HEK293 (cell line): ENCODE measurements around the gene PRRC2C.

Experiments
- GLI4 ChIP-seq: fragments of 450-650 bp; formaldehyde crosslinking; IDR thresholded peaks from 2 replicates; pipeline ENCODE4 v1.5.1; 2016; ENCODE audit warnings: missing biosample characterization, missing genetic modification characterization
- SALL2 ChIP-seq: fragments of 450-650 bp; formaldehyde crosslinking; IDR thresholded peaks from 2 replicates; pipeline ENCODE4 v1.5.0; 2017; ENCODE audit warnings: missing biosample characterization, mild to moderate bottlenecking, missing genetic modification characterization, borderline replicate concordance
- ZBTB17 ChIP-seq: fragments of 450-650 bp; formaldehyde crosslinking; IDR thresholded peaks from 2 replicates; pipeline ENCODE4 v1.5.1; 2016; ENCODE audit warnings: missing biosample characterization, missing genetic modification characterization
- ZBTB7A ChIP-seq: fragments of 450-650 bp; formaldehyde crosslinking; IDR thresholded peaks from 2 replicates; pipeline ENCODE4 v1.5.1; 2016; ENCODE audit warnings: low read depth, missing biosample characterization, missing genetic modification characterization
- ZEB2 ChIP-seq: fragments of 450-650 bp; formaldehyde crosslinking; IDR thresholded peaks from 2 replicates; pipeline ENCODE4 v1.5.1; 2016; ENCODE audit warnings: missing biosample characterization, missing genetic modification characterization
- ZNF114 ChIP-seq: fragments of 450-650 bp; formaldehyde crosslinking; IDR thresholded peaks from 2 replicates; pipeline ENCODE4 v1.5.0; 2017; ENCODE audit warnings: missing biosample characterization, missing genetic modification characterization
- ZNF24 ChIP-seq: fragments of 450-650 bp; formaldehyde crosslinking; IDR thresholded peaks from 2 replicates; pipeline ENCODE4 v1.5.1; 2016; ENCODE audit warnings: missing biosample characterization, missing genetic modification characterization
- ZNF274 ChIP-seq, 2 experiments: fragments of 200-500 bp in 1 of 2; fragments of 450-650 bp in 1 of 2; sonication (Bioruptor generic) in 1 of 2; formaldehyde crosslinking in 1 of 2; IDR thresholded peaks; 2 replicates each; pipeline versions ENCODE4 v1.5.1 to v1.6.1; 2014 to 2016; ENCODE audit warnings: borderline replicate concordance in 1 of 2, inconsistent platforms in 1 of 2, low read length in 1 of 2, missing biosample characterization in 1 of 2, missing genetic modification characterization in 1 of 2
- ZNF664 ChIP-seq: fragments of 450-650 bp; formaldehyde crosslinking; IDR thresholded peaks from 2 replicates; pipeline ENCODE4 v1.5.1; 2016; ENCODE audit warnings: missing biosample characterization, missing genetic modification characterization
- TF ChIP-seq, protein P1 (sequence below): fragments of 450-650 bp; formaldehyde crosslinking; IDR thresholded peaks from 2 replicates; pipeline ENCODE4 v1.5.1; 2016; ENCODE audit warnings: missing biosample characterization, missing genetic modification characterization
- TF ChIP-seq, protein P2 (sequence below): fragments of 450-650 bp; formaldehyde crosslinking; IDR thresholded peaks from 2 replicates; pipeline ENCODE4 v1.5.1; 2016; ENCODE audit warnings: missing biosample characterization, missing genetic modification characterization
- TF ChIP-seq, protein P3 (sequence below): fragments of 450-650 bp; formaldehyde crosslinking; IDR thresholded peaks from 2 replicates; pipeline ENCODE4 v1.5.1; 2016; ENCODE audit warnings: missing biosample characterization, missing genetic modification characterization

DNA sequence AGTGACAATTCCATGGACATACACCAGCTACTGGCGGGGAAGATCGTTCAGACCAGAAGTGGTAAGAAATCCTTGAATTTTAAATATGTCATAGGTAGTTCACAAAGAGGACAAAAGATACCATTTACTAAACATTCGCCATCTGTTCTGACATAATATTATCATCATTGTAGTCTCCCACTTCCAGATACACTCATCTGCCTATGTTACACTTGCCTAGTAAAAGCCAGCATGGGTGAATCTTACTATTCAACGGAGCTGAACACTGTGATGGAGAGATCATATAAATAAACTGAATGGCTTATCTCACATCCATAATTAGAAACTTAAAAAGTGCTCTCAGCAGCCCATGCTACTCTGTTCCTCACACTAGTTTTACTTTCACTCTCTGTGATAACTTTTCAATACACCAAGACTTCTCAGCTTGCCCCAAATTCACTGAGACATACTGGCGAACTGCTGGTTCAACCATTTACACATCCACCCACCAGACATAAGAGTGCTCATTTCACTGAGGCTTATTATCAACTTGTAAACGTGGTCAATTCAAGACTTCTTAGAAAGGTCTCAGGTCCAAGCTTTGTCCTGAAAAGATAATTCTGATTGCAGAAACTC lies 463 bp upstream of the PRRC2C start:
- TF ChIP-seq, protein P1, sequence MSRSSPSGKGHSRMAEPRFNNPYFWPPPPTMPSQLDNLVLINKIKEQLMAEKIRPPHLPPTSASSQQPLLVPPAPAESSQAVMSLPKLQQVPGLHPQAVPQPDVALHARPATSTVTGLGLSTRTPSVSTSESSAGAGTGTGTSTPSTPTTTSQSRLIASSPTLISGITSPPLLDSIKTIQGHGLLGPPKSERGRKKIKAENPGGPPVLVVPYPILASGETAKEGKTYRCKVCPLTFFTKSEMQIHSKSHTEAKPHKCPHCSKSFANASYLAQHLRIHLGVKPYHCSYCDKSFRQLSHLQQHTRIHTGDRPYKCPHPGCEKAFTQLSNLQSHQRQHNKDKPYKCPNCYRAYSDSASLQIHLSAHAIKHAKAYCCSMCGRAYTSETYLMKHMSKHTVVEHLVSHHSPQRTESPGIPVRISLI = no peak
- TF ChIP-seq, protein P2, sequence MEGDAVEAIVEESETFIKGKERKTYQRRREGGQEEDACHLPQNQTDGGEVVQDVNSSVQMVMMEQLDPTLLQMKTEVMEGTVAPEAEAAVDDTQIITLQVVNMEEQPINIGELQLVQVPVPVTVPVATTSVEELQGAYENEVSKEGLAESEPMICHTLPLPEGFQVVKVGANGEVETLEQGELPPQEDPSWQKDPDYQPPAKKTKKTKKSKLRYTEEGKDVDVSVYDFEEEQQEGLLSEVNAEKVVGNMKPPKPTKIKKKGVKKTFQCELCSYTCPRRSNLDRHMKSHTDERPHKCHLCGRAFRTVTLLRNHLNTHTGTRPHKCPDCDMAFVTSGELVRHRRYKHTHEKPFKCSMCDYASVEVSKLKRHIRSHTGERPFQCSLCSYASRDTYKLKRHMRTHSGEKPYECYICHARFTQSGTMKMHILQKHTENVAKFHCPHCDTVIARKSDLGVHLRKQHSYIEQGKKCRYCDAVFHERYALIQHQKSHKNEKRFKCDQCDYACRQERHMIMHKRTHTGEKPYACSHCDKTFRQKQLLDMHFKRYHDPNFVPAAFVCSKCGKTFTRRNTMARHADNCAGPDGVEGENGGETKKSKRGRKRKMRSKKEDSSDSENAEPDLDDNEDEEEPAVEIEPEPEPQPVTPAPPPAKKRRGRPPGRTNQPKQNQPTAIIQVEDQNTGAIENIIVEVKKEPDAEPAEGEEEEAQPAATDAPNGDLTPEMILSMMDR = no peak
- TF ChIP-seq ZEB2 (tag by site-specific recombination) = no peak
- no peak for TF ChIP-seq ZBTB7A (tag by site-specific recombination)
- TF ChIP-seq SALL2 (tag by site-specific recombination) = no peak
- no peak for TF ChIP-seq ZNF274 (IDR thresholded peaks at IDR 0.05; ENCODE audit: low read length)
- no peak for TF ChIP-seq ZNF274 (tag by site-specific recombination; IDR thresholded peaks at IDR 0.05; ENCODE audit: borderline replicate concordance)
- TF ChIP-seq ZNF114 (tag by site-specific recombination) = no peak
- TF ChIP-seq ZNF24 = no peak
- TF ChIP-seq, protein P3, sequence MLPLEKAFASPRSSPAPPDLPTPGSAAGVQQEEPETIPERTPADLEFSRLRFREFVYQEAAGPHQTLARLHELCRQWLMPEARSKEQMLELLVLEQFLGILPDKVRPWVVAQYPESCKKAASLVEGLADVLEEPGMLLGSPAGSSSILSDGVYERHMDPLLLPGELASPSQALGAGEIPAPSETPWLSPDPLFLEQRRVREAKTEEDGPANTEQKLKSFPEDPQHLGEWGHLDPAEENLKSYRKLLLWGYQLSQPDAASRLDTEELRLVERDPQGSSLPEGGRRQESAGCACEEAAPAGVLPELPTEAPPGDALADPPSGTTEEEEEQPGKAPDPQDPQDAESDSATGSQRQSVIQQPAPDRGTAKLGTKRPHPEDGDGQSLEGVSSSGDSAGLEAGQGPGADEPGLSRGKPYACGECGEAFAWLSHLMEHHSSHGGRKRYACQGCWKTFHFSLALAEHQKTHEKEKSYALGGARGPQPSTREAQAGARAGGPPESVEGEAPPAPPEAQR (tag by site-specific recombination) = no peak
- TF ChIP-seq ZBTB17 (tag by site-specific recombination) = no peak
- TF ChIP-seq GLI4 (tag by site-specific recombination) = no peak
- no peak for TF ChIP-seq ZNF664 (tag by site-specific recombination)
